ENCODE data around the gene KCNAB1. TPM values are rescaled to one million over a fixed set of nuclear protein-coding genes. Genes with fewer than 3 reads are reported as not detected.

KCNAB1 gene
- polyA plus RNA-seq, 10 donors = 4.2 to 7.1 (median 5.2) TPM

DNA sequence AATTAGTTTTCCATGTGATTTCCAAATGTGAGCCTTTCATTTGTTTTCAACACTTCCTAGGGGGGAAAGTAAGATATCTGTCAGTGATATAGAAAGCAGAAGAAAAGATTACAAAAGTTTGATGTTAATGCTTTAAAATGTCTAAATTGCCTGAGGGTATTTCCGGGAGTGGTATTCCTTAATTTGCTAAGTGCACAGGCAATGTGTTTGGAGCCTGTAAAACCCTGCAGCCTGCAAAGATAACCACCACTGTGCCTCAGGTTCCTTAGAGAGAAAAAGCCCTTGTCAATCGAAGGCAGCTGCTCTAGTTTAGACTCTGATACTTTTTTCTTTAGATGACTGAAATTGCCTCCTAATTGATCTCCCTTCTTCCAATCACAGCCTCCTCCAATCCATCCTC is 279.7 kb downstream of the KCNAB1 start:
- no peak for DNase-seq

DNA sequence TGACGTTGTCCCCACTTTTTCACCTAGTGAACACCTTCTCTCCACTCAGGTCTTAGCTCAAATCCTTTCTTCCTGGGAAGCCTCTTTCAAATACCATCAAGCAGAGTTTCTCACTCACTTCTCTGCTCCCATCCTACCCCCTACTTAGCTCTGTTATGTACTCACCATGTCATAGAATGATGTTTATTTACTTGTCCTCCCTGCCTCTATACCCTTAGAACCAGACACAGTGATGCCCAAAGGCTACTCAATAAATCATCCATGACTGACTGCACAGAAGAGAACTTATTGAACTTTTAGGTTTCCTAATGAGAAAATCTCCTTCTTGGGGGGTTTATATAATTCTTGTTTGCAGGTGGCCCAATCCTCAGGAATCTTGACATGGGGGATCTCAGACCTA is 280.4 kb downstream of the KCNAB1 start:
- DNase-seq = no peak

DNA sequence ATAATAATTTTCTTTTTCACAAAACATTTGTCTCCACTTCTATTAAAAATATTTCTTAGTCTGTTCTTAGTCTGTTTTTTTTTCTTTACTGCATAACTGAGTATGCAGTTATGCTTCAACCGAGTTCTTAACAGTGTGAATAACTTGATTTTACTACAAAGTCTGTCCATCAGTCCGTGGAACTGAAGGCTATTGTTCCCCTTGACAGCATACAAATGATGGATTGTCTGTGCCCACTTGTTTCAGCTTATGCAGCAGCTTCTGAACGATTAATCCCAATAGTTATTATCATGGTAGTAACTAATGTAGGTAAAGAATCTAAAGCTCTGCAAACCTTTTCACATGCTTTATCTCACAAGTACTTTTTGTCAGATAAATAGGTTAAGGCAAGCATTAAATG is 283.8 kb downstream of the KCNAB1 start:
- no peak for DNase-seq

DNA sequence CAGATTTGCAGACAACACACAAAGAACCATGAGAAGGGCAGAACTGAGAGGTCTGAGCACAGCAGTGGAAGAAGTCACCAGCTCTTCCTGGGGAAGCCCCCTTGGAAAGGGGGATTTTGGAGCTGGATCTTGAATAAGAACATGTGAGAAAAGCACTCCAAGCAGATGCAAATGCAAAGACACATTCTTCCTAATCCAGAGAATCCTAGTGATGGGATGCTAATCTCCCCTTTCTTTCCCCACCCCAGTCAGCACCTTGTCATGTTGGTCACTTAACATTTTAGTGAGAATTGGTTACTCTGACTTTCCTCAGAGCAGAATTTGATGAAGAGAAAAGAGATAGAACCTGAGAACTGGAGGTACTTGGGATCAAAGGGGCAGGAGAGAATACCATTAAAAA is 286.0 kb downstream of the KCNAB1 start:
- no peak for DNase-seq

DNA sequence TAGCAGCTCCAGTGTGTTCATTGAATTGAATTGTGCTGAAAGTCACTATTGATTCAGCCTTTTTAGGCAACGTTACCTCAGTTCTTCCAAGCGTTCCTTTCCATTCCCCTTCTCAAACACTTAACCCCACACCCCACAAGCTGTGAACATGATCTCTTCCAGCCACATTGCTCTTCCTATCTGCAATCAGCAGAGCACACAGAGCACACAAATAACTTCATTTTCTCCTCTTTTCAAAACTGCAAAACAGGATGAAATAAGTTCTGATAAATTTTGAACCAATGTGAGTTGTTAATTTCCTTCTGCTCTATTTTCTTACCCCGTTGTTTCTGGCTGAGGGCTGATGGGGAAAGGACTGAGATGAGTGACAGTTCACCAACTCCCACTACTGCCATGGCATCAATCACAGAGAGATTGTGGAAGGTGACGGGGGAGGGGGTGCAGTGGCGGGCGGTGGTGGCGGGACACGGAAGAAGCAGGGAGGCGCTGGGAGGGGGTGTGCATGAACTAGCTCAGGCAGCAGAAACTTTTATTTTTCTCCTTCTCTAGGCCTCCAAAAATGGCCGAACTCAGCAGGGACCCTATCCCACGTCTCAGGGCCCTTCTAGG is 287.3 kb downstream of the KCNAB1 start:
- no peak for DNase-seq

DNA sequence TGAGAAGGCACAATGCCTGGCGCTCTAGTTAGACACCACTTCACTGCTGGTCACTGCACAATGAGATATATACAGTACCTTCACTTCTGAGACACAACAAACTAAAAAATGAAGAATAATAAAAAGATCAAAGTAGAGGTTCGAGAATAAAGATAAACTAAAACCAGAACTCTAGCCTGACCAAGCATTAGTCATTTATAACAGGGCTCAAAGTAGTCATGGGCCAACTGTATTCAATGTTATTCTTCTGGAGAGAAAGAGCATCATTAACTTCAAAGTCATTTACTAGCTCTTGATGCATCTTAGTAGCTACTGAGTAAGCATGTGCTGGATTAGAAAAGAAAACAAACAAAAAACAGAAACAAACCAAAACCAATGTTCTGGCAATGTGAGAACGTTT is 289.3 kb downstream of the KCNAB1 start:
- DNase-seq = no peak

DNA sequence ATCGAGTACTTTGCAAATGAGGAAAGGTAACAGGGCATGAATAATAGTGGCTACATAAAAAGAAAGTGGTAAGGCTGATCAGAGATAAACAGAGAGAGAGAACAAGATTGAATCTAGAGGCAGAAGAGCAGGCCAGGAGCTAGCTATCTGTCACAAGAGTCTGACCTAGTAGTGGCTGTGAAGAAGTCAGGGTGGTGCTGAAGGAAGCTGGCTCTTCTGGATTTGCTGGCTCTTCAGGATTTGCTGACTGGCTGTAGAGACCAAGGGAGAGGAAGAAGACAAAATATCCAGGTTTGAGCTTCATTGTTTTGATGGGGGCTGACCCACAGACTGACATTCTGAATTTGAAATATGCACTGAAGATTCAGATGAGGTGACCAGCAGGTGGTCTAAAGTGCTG is 292.2 kb downstream of the KCNAB1 start:
- no peak for DNase-seq

DNA sequence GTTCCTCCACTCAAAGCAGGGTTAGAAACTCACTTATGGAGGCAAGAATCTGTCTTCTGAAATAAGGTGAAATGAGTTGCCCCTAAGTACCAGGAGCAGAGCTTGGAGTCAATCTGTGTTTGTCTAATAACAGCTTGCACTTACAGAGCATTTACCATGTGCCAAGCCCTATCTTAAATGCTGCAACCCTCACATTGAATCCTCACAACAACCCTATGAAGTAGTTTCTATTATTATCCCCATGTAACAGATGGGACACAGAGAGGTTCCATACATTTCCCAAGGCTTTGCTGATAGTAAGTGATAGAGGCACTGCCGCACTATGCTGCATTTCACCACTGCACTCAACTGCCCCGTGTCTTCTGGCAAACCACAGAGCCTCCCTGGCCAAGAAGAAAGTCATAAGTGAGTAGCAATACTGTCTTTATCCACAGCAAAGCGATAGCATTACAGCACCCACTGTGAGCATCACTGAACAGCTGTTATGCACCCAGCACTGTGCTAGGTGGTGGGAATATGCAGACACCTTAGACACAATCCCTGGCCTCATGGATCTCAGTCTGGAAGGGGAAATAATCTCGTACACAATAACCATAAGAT is 293.0 kb downstream of the KCNAB1 start:
- DNase-seq = no peak

DNA sequence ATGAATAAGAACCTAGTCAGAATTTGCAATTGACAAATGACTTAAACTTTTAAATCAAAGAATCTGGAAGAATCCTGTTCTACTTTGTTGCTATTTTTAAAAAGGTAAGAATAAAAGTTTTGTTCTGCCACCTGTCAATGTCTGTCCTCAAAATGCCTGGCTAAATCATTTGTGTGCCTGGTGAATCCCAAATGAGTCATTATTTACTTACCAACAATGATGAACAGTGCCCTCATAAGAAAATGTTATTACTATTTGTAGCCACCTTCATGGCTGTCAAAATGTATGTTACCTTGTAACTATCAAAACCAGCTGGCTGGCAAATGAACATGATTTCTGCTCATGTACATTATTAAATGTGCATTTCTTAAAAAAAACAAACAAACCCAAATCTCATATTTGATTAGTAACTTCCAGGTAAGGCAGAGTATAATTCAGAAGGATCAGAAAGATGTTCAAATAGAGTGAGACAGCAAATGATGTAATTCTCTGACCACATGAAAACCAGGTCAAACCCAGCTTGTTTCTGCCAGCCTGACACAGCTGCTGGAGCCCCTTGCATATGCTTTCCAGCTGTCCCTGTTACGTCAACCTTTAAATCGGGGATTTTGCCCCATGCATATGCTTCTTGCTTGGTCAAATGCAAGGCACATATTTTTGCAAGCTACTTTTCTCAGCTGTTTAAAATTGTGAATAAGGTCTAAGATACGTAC is 296.6 kb downstream of the KCNAB1 start:
- DNase-seq = peak; percentile 45 to 67 (median 59)

DNA sequence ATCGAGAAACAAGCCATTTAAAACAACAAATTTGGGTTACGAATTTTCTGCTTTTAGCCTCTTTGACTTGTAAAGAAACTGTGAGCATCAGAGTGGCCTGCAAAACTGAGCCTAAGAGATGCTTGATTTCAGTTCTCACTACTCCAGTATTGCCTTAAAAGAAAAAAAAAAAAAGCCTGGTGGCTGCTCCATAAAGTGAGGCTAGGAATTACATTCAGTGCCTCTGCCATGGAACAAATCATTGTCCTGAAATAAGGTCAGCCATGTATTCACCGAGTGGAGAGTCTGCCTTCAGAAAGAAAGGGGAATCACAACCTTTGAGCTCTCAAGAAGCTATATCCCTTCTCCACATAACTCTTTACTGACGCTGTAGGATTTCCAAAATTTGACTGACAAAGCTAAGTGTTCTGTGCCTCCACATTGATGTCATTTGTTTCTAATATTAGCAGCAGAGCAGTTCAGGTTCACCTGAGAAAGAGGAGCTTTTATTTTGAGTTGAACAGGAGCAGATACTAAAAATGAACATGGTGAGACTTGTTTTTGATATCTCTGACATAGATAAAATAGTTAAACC is 297.3 kb downstream of the KCNAB1 start:
- no peak for DNase-seq

DNA sequence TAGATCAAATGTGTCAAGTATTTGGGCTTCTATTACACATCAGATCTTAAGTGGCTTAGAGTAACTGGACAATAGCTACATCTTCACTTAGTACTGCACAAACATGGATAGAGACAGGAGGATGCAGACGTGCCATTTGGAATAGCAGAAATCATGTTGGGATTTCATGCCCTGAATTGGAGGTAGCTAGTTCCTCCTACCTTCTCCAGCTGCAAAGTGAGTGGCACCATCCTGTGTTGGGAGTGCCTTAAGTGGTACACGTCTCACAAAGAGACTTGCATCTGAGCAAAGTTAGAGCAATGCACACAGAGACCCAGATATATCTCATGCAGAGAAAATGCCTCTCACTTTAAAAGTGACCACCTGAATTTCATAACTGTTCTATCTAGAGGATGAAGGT is 298.1 kb downstream of the KCNAB1 start:
- no peak for DNase-seq

DNA sequence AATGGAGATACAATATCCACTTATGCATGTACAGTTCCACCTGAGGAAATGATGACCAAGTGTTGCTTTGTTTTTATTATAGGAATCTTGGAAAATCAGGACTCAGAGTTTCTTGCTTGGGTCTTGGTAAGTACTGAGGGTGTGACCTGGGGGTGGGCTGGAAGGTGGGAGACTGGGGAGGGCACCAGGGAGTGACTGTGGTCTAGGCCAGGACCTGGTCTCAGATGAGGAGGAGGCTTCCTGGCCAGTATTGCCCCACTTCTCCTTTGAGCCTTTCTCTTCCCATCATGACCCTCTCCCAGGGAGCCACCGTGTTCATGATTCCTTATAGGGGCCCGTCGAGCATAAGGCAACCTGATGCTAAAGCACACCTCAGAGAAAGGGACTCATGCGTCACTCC is 301.2 kb downstream of the KCNAB1 start:
- no peak for DNase-seq

DNA sequence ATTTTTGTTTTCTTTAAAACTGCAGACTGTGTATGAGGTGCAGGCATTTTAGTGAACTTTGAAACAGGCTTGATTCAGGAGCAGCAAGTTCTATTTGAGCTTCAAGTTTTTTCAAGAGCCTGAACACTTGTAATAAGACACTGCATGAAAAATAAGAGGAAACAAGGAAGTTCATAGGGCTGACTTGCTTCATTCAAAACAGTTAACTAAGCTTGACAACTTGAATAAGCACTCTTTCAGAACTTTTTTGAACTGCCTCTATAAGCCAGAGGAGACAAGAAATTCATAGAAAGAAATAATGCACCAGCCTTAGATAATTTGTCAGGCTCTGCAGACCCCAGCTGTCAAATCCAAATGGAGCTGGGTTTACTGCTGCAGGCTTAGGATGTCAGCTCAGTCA is 304.4 kb downstream of the KCNAB1 start:
- peak in 1 of 3 donors; percentile 24 for DNase-seq

DNA sequence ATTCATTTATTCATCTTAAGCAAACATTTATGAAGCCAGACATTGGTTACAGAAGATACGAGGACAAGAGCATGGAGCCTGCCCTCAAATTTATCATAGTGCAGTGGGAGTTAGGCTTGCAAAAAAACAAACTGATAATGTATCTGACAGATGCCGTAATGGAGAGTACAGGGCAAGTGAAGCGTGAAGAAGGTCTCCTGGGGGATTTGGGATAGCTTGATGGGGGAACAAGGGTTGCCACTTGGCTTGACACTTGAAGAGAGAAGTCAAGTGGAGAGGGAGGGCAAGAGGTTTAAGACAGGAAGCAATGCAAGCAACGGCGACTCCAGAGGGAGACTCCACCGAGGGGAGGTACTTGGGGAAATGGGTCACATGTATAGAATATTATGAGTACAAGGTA is 305.3 kb downstream of the KCNAB1 start:
- no peak for DNase-seq

DNA sequence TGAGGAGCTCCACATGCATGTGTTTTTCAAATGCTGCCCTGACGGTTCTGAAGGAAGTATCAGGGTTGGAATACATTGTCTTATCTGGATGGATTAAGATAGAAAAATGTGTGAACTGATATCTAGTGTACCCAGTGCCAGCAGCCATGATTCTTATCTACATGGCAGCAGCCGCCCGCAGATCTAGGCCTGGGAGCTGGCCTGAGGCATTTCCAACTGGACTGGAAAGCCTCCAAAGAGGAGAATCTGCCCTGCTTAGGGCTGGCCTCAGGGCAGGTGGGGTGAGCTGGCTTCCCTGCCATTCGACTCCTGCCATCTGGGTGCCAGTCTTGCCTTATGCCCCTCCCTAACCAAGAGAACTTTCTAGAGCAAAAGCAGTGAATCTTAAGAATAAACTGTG is 308.7 kb downstream of the KCNAB1 start:
- DNase-seq = peak in 1 of 3 donors; percentile 7

DNA sequence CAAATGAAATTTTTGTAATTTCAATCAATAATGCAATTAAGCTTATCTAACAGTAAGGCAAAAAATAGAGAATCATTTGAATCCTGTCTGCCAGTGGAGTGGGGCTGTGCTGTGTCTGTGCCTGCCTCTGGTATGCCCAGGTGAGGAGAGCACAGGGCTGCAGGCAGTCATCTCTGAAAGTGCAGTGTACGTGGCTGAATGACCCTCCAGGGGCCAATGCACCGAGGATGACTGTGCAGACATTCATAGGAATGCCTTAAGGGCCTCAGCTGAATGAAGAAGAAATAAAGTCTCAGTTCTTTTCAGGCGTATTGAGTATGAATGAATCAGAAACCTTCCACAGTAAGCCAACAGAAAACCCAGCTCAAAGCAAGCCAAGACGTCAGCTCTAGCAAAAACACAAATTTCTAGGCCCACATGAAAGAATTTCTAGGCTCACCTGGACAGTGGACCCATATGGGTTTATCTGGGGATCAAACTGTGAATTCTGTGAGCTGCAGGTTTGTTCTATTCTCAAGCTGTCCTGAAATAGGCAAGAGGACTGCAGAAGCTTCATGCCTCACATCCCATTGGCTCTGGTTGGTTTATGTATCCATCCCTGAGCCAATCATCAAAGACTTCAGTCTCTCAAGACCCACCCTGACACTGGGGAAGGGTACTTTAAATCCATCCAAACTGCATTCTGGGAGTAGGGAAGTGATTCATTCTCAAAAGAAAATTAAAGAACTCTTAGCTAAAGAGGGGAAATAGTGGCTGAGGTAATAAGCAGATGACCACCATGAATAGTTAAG is 311.2 kb downstream of the KCNAB1 start:
- DNase-seq = no peak

DNA sequence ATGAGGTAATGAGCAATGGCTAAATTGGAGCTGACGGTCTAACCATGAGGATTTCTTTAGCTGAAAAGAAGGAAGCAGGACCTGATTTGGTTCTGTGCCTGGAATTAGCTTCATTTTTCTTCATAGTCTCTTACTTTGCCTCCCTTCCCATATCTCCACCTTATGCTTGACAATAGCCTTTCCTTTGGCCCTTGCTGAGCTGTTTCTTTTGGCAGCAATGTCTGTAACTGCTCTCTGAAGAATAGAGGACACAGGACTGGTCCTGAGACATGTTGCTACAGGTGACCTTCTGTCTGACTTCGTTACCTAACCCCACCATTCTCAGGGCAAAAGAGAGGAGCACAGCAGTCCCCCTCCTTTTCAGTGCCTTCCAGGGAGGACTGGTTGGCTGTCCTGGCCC is 312.2 kb downstream of the KCNAB1 start:
- DNase-seq = no peak

DNA sequence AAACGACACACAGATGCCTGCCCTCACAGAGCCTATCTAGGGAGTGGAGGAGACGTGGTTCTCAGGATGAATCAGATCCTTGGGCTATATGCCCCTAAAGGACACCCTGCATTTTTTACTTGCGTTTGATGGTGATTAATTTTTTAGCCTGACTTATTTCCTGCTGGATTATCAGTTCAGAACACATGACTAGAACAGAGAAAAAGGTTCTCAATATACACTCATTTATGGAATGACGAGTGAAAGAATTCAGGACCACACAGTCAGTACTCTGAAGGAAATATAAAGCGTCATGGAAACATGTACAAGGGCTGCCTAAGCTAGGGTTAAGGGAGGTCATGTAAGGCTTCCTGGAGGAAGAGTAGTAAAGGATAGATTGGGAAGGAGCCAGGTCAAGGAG is 312.8 kb downstream of the KCNAB1 start:
- DNase-seq = no peak

DNA sequence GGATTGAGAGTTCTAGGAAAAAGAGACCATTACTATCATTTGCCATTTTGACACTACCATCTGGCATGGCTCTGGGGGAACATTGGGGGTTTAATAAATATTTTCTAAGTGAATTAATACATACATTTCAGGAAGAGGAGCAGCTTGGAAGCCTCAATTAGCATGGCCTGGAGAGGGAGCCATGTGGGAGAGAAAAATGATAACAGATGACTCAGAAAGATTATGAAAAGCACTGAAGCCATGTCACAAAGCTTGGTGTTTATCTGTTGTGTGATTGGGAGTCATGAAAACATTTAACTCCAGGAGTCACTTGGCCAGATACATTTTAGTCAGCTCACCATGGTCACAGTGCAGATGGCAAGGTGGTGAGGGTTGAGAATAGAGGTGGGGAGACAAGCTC is 313.5 kb downstream of the KCNAB1 start:
- DNase-seq = no peak

DNA sequence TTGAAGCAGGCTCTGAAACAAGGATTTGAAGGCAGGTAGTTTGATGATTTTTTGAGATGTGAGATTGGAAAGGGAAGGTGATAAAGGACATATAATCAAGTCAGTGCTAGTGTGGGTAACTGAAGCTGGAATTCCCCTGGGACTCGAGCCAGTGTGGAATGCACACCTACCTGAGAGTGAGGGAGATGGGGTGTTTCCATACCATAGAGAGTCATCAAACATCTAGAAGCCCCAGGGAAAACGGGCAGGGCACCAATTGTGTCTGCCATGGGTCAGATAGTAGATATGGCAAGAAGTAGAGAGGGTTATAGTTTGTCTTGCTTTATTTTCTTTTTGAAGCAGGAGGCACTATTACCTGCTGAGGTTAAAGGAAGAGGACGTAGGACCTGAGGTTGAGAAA is 314.5 kb downstream of the KCNAB1 start:
- no peak for DNase-seq

DNA sequence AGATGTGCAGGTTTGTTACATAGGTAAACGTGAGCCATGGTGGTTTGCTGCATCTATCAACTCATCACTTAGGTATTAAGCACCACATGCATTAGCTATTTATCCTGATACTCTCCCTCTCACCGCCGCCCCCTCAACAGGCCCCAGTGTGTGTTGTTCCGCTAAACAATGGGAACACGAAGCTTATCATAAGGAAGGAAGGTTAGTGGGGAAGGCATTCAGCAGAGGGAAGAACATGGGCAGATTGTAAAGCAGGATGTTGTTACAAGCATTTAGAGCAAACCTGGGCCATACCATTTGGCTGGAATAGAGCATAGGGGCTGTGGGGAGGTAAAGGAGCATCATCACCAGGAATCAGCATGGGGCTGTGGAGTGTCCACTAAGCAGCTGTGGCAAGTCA is 322.7 kb downstream of the KCNAB1 start:
- DNase-seq = no peak

Measured in muscle of back (tissue), 11 donors.